ENCODE data around the gene CERS5. TPM values are rescaled to one million over a fixed set of nuclear protein-coding genes. Genes with fewer than 3 reads are reported as not detected.
A peak's percentile ranks its signal among the peaks of the same experiment; 100 is the strongest.

The CERS5 gene
- total and polyA plus RNA-seq, 10 of the 15 experiments (the other 5 are each of a cell fraction or from before 2014, with no cell fraction given) = 6.8 to 50.1 (median 31.8) TPM

DNA sequence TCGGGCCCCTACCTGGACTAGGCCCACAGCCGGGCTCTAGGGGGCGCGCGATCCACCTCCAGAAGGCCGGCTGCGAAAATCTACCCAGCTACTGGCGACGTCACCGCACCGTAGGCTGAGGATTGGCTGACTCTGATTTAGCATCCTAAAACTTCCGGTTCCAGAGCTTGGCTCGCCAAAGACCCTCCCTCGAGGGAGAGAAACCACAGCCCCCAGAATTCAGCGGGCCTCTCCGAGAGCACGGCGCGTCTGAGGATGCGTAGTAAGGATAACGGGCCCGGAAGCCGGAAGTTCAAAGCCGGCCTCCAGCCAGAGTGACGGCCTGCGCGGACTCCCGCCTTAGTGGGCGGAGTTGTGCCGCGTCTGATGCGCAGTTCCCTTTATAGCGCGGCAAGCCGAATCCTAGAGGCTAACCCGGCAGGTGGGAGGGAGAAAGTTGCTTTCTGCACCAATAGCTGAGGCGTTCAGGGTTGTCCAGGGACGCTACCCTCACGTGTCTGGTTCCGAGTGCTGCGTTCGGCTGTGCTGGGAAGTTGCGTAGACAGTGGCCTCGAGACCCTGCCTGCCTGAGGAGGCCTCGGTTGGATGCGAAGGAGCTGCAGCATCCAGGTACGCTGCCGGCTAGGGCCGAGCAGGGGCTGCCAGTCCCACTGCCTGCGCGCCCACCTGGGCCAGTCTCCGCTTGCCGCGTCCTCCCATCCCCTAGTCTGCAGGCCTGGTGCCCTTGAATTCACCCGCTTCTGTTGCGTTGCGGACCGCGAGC lies 55.3 kb downstream of the CERS5 start, which contains the start of gene COX14:
TSS of gene COX14 (plus strand) at position 544 of the 763 bp plus-strand sequence. CDS start 7,808 bp downstream, outside the sequence.
- H4K20me1 ChIP-seq (ENCODE audit: control insufficient read depth, insufficient read depth) = no peaks in the 10 kb centered on the region
- peak within 1 kb of the TSS; percentile 93 for H3K9ac ChIP-seq (ENCODE audit: control insufficient read depth, insufficient read depth, low read length)
- 1% methylated on average over 59 of the region's 59 CpGs for WGBS (ENCODE audit: insufficient coverage, insufficient replicate concordance, low lambda C conversion rate, missing lambda C conversion rate)
- peak within 1 kb of the TSS; percentile 99 for H3K4me2 ChIP-seq (ENCODE audit: control insufficient read depth, insufficient read depth)
- H2AFZ ChIP-seq (ENCODE audit: control insufficient read depth, low read depth, low read length) = peak within 1 kb of the TSS; percentile 87
- ChIA-PET SMC1A (ENCODE audit: uncharacterized antibody, unreplicated experiment) (interaction anchor here (0.6 to 4.8 kb wide), 30 partner anchors 9 to 426 kb away, joined by 3 to 36 read pairs (median 6); partner anchors contain the start of genes CERS5, RACGAP1 and SMARCD1), POLR2A (interaction anchor here (0.6 to 5.0 kb wide), 22 partner anchors 14 to 1039 kb away, joined by 3 to 72 read pairs (median 5); partner anchors contain the start of genes CERS5, LIMA1, RACGAP1 and SMARCD1), RAD21 (ENCODE audit: unreplicated experiment) (interaction anchor here (0.6 to 5.1 kb wide), 25 partner anchors 9 to 652 kb away, joined by 3 to 66 read pairs (median 4); partner anchors contain the start of genes ATF1, CERS5, GPD1 and RACGAP1), CTCF (interaction anchor here (0.6 to 13.0 kb wide), 52 partner anchors 10 to 1141 kb away, joined by 3 to 257 read pairs (median 6); partner anchors contain the start of genes CERS5, GPD1, LIMA1 and RACGAP1)
- in situ Hi-C loops (cut with MboI) (no loop called here), intact Hi-C loops (cut with micrococcal nuclease; ENCODE audit: unreplicated experiment) (loop anchor here (1.0 kb wide), 2 partner anchors 27 to 55 kb away; partner anchors contain the start of genes CERS5 and SMARCD1)
- ATAC-seq = peak; percentile 87
- H3K27me3 ChIP-seq (replicated peaks in 1 of 2; ENCODE audit: control insufficient read depth in 2 of 2, insufficient read depth in 2 of 2, low read length in 1 of 2) = no peaks in the 10 kb centered on the region
- peaks cover 21% of the 10 kb centered on the region for H3K4me1 ChIP-seq (ENCODE audit: control insufficient read depth, insufficient read depth, low read length)
- FAIRE-seq = peak; percentile 99
- BruUV-seq (replicated peaks) = no TSS peak
- H3K36me3 ChIP-seq (ENCODE audit: control insufficient read depth in 2 of 2, insufficient read depth in 2 of 2, low read length in 1 of 2) = peaks cover 0 to 4% of the 10 kb centered on the region in 2 experiments; a peak in 1 of 4 replicates
- DNase-seq (ENCODE audit: low read depth, low spot score) = peak; percentile 99
- peak within 1 kb of the TSS; percentile 90 for H3K27ac ChIP-seq (ENCODE audit: control insufficient read depth, insufficient read depth)
- H3K9me3 ChIP-seq (replicated peaks; ENCODE audit: control insufficient read depth, insufficient read depth, low read length) = no peaks in the 10 kb centered on the region
- H3K4me3 ChIP-seq = peak within 1 kb of the TSS; percentile 99
- peaks cover 38% of the 10 kb centered on the region for H3K79me2 ChIP-seq (ENCODE audit: control insufficient read depth, insufficient read depth, low read length)
- TF ChIP-seq, protein P1, sequence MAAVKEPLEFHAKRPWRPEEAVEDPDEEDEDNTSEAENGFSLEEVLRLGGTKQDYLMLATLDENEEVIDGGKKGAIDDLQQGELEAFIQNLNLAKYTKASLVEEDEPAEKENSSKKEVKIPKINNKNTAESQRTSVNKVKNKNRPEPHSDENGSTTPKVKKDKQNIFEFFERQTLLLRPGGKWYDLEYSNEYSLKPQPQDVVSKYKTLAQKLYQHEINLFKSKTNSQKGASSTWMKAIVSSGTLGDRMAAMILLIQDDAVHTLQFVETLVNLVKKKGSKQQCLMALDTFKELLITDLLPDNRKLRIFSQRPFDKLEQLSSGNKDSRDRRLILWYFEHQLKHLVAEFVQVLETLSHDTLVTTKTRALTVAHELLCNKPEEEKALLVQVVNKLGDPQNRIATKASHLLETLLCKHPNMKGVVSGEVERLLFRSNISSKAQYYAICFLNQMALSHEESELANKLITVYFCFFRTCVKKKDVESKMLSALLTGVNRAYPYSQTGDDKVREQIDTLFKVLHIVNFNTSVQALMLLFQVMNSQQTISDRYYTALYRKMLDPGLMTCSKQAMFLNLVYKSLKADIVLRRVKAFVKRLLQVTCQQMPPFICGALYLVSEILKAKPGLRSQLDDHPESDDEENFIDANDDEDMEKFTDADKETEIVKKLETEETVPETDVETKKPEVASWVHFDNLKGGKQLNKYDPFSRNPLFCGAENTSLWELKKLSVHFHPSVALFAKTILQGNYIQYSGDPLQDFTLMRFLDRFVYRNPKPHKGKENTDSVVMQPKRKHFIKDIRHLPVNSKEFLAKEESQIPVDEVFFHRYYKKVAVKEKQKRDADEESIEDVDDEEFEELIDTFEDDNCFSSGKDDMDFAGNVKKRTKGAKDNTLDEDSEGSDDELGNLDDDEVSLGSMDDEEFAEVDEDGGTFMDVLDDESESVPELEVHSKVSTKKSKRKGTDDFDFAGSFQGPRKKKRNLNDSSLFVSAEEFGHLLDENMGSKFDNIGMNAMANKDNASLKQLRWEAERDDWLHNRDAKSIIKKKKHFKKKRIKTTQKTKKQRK (IDR thresholded peaks at IDR 0.05; ENCODE audit: low read depth, low read length) = peak; percentile 57
- TF ChIP-seq, protein P2, sequence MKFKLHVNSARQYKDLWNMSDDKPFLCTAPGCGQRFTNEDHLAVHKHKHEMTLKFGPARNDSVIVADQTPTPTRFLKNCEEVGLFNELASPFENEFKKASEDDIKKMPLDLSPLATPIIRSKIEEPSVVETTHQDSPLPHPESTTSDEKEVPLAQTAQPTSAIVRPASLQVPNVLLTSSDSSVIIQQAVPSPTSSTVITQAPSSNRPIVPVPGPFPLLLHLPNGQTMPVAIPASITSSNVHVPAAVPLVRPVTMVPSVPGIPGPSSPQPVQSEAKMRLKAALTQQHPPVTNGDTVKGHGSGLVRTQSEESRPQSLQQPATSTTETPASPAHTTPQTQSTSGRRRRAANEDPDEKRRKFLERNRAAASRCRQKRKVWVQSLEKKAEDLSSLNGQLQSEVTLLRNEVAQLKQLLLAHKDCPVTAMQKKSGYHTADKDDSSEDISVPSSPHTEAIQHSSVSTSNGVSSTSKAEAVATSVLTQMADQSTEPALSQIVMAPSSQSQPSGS (IDR thresholded peaks at IDR 0.05; ENCODE audit: low read length) = no peak
- TF ChIP-seq, protein P3, sequence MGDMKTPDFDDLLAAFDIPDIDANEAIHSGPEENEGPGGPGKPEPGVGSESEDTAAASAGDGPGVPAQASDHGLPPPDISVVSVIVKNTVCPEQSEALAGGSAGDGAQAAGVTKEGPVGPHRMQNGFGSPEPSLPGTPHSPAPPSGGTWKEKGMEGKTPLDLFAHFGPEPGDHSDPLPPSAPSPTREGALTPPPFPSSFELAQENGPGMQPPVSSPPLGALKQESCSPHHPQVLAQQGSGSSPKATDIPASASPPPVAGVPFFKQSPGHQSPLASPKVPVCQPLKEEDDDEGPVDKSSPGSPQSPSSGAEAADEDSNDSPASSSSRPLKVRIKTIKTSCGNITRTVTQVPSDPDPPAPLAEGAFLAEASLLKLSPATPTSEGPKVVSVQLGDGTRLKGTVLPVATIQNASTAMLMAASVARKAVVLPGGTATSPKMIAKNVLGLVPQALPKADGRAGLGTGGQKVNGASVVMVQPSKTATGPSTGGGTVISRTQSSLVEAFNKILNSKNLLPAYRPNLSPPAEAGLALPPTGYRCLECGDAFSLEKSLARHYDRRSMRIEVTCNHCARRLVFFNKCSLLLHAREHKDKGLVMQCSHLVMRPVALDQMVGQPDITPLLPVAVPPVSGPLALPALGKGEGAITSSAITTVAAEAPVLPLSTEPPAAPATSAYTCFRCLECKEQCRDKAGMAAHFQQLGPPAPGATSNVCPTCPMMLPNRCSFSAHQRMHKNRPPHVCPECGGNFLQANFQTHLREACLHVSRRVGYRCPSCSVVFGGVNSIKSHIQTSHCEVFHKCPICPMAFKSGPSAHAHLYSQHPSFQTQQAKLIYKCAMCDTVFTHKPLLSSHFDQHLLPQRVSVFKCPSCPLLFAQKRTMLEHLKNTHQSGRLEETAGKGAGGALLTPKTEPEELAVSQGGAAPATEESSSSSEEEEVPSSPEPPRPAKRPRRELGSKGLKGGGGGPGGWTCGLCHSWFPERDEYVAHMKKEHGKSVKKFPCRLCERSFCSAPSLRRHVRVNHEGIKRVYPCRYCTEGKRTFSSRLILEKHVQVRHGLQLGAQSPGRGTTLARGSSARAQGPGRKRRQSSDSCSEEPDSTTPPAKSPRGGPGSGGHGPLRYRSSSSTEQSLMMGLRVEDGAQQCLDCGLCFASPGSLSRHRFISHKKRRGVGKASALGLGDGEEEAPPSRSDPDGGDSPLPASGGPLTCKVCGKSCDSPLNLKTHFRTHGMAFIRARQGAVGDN (IDR thresholded peaks at IDR 0.05) = peak; percentile 44; the same call in 1 of the 2 replicates
- peak; percentile 23; the same call in 1 of the 2 replicates for TF ChIP-seq FOXK2 (IDR thresholded peaks at IDR 0.05)
- TF ChIP-seq, protein P4, sequence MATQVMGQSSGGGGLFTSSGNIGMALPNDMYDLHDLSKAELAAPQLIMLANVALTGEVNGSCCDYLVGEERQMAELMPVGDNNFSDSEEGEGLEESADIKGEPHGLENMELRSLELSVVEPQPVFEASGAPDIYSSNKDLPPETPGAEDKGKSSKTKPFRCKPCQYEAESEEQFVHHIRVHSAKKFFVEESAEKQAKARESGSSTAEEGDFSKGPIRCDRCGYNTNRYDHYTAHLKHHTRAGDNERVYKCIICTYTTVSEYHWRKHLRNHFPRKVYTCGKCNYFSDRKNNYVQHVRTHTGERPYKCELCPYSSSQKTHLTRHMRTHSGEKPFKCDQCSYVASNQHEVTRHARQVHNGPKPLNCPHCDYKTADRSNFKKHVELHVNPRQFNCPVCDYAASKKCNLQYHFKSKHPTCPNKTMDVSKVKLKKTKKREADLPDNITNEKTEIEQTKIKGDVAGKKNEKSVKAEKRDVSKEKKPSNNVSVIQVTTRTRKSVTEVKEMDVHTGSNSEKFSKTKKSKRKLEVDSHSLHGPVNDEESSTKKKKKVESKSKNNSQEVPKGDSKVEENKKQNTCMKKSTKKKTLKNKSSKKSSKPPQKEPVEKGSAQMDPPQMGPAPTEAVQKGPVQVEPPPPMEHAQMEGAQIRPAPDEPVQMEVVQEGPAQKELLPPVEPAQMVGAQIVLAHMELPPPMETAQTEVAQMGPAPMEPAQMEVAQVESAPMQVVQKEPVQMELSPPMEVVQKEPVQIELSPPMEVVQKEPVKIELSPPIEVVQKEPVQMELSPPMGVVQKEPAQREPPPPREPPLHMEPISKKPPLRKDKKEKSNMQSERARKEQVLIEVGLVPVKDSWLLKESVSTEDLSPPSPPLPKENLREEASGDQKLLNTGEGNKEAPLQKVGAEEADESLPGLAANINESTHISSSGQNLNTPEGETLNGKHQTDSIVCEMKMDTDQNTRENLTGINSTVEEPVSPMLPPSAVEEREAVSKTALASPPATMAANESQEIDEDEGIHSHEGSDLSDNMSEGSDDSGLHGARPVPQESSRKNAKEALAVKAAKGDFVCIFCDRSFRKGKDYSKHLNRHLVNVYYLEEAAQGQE (IDR thresholded peaks at IDR 0.05; ENCODE audit: low read depth, low read length) = no peak
- 0 out of 2 replicates have a peak, but pooled peaks have one; percentile 62 for TF ChIP-seq DPF2 (IDR thresholded peaks at IDR 0.05)
- 0 out of 2 replicates have a peak, but pooled peaks have one; percentile 12 for TF ChIP-seq SMC3 (IDR thresholded peaks at IDR 0.05; ENCODE audit: borderline replicate concordance, low read length)
- TF ChIP-seq RFX5 (IDR thresholded peaks at IDR 0.05; ENCODE audit: low read depth, low read length) = peak; percentile 100
